HEK293 (cell line): Measurements from ENCODE around the gene TRAPPC2L.
A peak's percentile ranks its signal among the peaks of the same experiment; 100 is the strongest.

Experiments
- ATF2 ChIP-seq: fragments of 450-650 bp; formaldehyde crosslinking; IDR thresholded peaks from 2 replicates; pipeline ENCODE4 v1.5.1; 2016; ENCODE audit warnings: missing biosample characterization, missing genetic modification characterization, low read depth
- BCL11A ChIP-seq: fragments of 450-650 bp; formaldehyde crosslinking; IDR thresholded peaks from 2 replicates; pipeline ENCODE4 v1.5.1; 2016; ENCODE audit warnings: low read depth, missing biosample characterization, missing genetic modification characterization
- CTCF ChIP-seq: fragments of 450-650 bp; formaldehyde crosslinking; IDR thresholded peaks from 2 replicates; pipeline ENCODE4 v1.5.1; 2016; ENCODE audit warnings: missing biosample characterization, missing genetic modification characterization
- ZBTB21 ChIP-seq: fragments of 450-650 bp; formaldehyde crosslinking; IDR thresholded peaks from 2 replicates; pipeline ENCODE4 v1.5.1; 2017; ENCODE audit warnings: missing biosample characterization, missing genetic modification characterization
- ZBTB26 ChIP-seq: fragments of 450-650 bp; formaldehyde crosslinking; optimal IDR thresholded peaks from 2 replicates; pipeline ENCODE3; 2016; ENCODE audit warnings: missing biosample characterization, mild to moderate bottlenecking, missing genetic modification characterization
- ZNF184 ChIP-seq: fragments of 450-650 bp; IDR thresholded peaks from 2 replicates; pipeline ENCODE4 v1.5.1; 2018; ENCODE audit warnings: missing biosample characterization, mild to moderate bottlenecking, missing genetic modification characterization
- ZNF223 ChIP-seq: fragments of 450-650 bp; formaldehyde crosslinking; IDR thresholded peaks from 2 replicates; pipeline ENCODE4 v1.5.1; 2016; ENCODE audit warnings: missing biosample characterization, missing genetic modification characterization
- ZNF48 ChIP-seq: fragments of 450-650 bp; formaldehyde crosslinking; IDR thresholded peaks from 2 replicates; pipeline ENCODE4 v1.5.1; 2016; ENCODE audit warnings: missing biosample characterization, missing genetic modification characterization
- ZNF510 ChIP-seq: fragments of 450-650 bp; formaldehyde crosslinking; IDR thresholded peaks from 2 replicates; pipeline ENCODE4 v1.5.1; 2018; ENCODE audit warnings: mild to moderate bottlenecking, missing genetic modification characterization, missing biosample characterization; ENCODE audit not compliant: insufficient replicate concordance
- ZNF549 ChIP-seq: fragments of 450-650 bp; IDR thresholded peaks from 2 replicates; pipeline ENCODE4 v1.5.1; 2018; ENCODE audit warnings: missing biosample characterization, missing genetic modification characterization, mild to moderate bottlenecking, inconsistent platforms, moderate library complexity
- TF ChIP-seq, protein P1 (sequence below): fragments of 450-650 bp; formaldehyde crosslinking; IDR thresholded peaks from 2 replicates; pipeline ENCODE4 v1.5.1; 2016; ENCODE audit warnings: missing biosample characterization, missing genetic modification characterization
- TF ChIP-seq, protein P2 (sequence below): fragments of 450-650 bp; formaldehyde crosslinking; IDR thresholded peaks from 2 replicates; pipeline ENCODE4 v1.5.1; 2016; ENCODE audit warnings: missing biosample characterization, missing genetic modification characterization
- TF ChIP-seq, protein P3 (sequence below): fragments of 450-650 bp; formaldehyde crosslinking; IDR thresholded peaks from 2 replicates; pipeline ENCODE4 v1.5.1; 2016; ENCODE audit warnings: missing biosample characterization, missing genetic modification characterization, borderline replicate concordance

DNA sequence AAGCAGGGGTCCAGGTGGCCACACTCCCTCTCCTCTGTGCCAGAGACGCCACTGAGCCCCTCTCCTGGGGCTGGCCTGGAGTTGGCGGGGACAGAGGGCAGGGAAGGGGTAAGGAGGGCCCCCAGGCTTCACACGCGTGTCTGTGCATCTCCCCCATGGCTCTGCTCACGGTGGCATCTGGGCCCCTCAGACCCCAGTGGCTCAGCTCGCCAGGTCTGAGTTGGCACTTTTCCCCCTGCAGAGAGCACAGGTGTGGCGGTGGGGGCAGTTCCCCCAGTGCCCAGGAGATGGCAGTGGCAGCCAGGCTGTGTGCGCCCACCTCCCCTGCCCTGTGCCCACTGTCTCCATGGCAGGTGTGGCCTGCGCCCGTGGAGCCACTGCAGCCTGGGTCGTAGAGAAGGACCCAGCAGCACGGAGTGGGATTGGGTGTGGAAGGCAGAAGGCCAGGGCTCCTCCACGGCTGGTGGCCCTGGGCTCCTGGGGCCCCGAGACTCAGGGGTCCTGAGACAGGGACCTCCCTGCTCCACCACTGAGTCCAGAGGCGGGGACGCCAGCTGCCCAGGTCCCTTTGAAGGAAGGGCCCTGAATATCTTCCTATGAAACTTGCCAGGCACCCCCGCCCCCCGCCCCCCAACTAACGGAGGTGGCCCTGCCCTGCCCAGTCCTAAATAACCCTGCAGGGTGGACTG is 40.9 kb upstream of the TRAPPC2L start:
- TF ChIP-seq, protein P1, sequence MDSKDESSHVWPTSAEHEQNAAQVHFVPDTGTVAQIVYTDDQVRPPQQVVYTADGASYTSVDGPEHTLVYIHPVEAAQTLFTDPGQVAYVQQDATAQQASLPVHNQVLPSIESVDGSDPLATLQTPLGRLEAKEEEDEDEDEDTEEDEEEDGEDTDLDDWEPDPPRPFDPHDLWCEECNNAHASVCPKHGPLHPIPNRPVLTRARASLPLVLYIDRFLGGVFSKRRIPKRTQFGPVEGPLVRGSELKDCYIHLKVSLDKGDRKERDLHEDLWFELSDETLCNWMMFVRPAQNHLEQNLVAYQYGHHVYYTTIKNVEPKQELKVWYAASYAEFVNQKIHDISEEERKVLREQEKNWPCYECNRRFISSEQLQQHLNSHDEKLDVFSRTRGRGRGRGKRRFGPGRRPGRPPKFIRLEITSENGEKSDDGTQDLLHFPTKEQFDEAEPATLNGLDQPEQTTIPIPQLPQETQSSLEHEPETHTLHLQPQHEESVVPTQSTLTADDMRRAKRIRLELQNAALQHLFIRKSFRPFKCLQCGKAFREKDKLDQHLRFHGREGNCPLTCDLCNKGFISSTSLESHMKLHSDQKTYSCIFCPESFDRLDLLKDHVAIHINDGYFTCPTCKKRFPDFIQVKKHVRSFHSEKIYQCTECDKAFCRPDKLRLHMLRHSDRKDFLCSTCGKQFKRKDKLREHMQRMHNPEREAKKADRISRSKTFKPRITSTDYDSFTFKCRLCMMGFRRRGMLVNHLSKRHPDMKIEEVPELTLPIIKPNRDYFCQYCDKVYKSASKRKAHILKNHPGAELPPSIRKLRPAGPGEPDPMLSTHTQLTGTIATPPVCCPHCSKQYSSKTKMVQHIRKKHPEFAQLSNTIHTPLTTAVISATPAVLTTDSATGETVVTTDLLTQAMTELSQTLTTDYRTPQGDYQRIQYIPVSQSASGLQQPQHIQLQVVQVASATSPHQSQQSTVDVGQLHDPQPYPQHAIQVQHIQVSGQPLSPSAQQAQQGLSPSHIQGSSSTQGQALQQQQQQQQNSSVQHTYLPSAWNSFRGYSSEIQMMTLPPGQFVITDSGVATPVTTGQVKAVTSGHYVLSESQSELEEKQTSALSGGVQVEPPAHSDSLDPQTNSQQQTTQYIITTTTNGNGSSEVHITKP (tag by site-specific recombination), result no peak
- TF ChIP-seq CTCF (tag by site-specific recombination) (peak; percentile 96), ZNF510 (tag by site-specific recombination) (no peak), ZNF549 (tag by site-specific recombination) (no peak), ATF2 (tag by site-specific recombination) (no peak), ZNF223 (no peak), ZBTB26 (tag by site-specific recombination) (no peak), ZNF184 (tag by site-specific recombination) (no peak), ZNF48 (no peak), BCL11A (tag by site-specific recombination) (no peak), ZBTB21 (tag by site-specific recombination) (no peak)
- TF ChIP-seq, protein P2, sequence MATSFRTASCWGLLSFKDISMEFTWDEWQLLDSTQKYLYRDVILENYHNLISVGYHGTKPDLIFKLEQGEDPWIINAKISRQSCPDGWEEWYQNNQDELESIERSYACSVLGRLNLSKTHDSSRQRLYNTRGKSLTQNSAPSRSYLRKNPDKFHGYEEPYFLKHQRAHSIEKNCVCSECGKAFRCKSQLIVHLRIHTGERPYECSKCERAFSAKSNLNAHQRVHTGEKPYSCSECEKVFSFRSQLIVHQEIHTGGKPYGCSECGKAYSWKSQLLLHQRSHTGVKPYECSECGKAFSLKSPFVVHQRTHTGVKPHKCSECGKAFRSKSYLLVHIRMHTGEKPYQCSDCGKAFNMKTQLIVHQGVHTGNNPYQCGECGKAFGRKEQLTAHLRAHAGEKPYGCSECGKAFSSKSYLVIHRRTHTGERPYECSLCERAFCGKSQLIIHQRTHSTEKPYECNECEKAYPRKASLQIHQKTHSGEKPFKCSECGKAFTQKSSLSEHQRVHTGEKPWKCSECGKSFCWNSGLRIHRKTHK (tag by site-specific recombination), result no peak
- TF ChIP-seq, protein P3, sequence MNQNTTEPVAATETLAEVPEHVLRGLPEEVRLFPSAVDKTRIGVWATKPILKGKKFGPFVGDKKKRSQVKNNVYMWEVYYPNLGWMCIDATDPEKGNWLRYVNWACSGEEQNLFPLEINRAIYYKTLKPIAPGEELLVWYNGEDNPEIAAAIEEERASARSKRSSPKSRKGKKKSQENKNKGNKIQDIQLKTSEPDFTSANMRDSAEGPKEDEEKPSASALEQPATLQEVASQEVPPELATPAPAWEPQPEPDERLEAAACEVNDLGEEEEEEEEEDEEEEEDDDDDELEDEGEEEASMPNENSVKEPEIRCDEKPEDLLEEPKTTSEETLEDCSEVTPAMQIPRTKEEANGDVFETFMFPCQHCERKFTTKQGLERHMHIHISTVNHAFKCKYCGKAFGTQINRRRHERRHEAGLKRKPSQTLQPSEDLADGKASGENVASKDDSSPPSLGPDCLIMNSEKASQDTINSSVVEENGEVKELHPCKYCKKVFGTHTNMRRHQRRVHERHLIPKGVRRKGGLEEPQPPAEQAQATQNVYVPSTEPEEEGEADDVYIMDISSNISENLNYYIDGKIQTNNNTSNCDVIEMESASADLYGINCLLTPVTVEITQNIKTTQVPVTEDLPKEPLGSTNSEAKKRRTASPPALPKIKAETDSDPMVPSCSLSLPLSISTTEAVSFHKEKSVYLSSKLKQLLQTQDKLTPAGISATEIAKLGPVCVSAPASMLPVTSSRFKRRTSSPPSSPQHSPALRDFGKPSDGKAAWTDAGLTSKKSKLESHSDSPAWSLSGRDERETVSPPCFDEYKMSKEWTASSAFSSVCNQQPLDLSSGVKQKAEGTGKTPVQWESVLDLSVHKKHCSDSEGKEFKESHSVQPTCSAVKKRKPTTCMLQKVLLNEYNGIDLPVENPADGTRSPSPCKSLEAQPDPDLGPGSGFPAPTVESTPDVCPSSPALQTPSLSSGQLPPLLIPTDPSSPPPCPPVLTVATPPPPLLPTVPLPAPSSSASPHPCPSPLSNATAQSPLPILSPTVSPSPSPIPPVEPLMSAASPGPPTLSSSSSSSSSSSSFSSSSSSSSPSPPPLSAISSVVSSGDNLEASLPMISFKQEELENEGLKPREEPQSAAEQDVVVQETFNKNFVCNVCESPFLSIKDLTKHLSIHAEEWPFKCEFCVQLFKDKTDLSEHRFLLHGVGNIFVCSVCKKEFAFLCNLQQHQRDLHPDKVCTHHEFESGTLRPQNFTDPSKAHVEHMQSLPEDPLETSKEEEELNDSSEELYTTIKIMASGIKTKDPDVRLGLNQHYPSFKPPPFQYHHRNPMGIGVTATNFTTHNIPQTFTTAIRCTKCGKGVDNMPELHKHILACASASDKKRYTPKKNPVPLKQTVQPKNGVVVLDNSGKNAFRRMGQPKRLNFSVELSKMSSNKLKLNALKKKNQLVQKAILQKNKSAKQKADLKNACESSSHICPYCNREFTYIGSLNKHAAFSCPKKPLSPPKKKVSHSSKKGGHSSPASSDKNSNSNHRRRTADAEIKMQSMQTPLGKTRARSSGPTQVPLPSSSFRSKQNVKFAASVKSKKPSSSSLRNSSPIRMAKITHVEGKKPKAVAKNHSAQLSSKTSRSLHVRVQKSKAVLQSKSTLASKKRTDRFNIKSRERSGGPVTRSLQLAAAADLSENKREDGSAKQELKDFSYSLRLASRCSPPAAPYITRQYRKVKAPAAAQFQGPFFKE, result no peak
